GM23248 (cell line): ENCODE data around the gene NAXD. TPM values are rescaled to one million over a fixed set of nuclear protein-coding genes. Genes with fewer than 3 reads are reported as not detected.
A peak's percentile ranks its signal among the peaks of the same experiment; 100 is the strongest.

Source experiments
- DNase-seq: peaks from one replicate; pipeline ENCODE4 v3.0.0-alpha.2; 2015
- H2AFZ ChIP-seq: fragments of 200-600 bp; sonication (generic); 2 replicates; pipeline ENCODE4 v1.6.1; 2016; ENCODE audit warnings: antibody characterized with exemption
- H3F3A ChIP-seq: fragments of 200-600 bp; sonication (generic); 2 replicates; pipeline ENCODE4 v1.6.1; 2016; ENCODE audit warnings: mild to moderate bottlenecking, antibody characterized with exemption, mixed run types; ENCODE audit not compliant: insufficient read depth
- H3K27ac ChIP-seq: fragments of 200-600 bp; sonication (generic); 2 replicates; pipeline ENCODE4 v1.5.1; 2016; ENCODE audit warnings: mild to moderate bottlenecking
- H3K27me3 ChIP-seq: fragments of 200-600 bp; sonication (generic); replicated peaks from 2 replicates; pipeline ENCODE4 v1.6.1; 2016; ENCODE audit warnings: mild to moderate bottlenecking; ENCODE audit not compliant: insufficient read depth
- H3K36me3 ChIP-seq: fragments of 200-600 bp; sonication (generic); 2 replicates; pipeline ENCODE4 v1.6.1; 2016; ENCODE audit warnings: low read depth, mild to moderate bottlenecking
- H3K4me1 ChIP-seq: fragments of 200-600 bp; sonication (generic); 2 replicates; pipeline ENCODE4 v1.6.1; 2016; ENCODE audit warnings: mild to moderate bottlenecking; ENCODE audit not compliant: insufficient read depth
- H3K4me2 ChIP-seq: fragments of 200-600 bp; sonication (generic); one replicate; pipeline ENCODE4 v1.6.1; 2016; ENCODE audit warnings: mild to moderate bottlenecking; ENCODE audit not compliant: unreplicated experiment
- H3K4me3 ChIP-seq: fragments of 200-600 bp; sonication (generic); 2 replicates; pipeline ENCODE4 v1.5.1; 2016; ENCODE audit warnings: mild to moderate bottlenecking
- H3K79me2 ChIP-seq: fragments of 200-600 bp; sonication (generic); 2 replicates; pipeline ENCODE4 v1.6.1; 2016; ENCODE audit warnings: mild to moderate bottlenecking; ENCODE audit not compliant: insufficient read depth
- H3K9ac ChIP-seq: fragments of 200-600 bp; sonication (generic); 2 replicates; pipeline ENCODE4 v1.6.1; 2016; ENCODE audit warnings: mild to moderate bottlenecking
- H3K9me2 ChIP-seq: fragments of 200-600 bp; sonication (generic); 2 replicates; pipeline ENCODE4 v1.6.1; 2016; ENCODE audit warnings: mixed run types, mild to moderate bottlenecking, moderate library complexity; ENCODE audit not compliant: insufficient read depth
- H3K9me3 ChIP-seq: fragments of 200-600 bp; sonication (generic); one replicate; pipeline ENCODE4 v1.6.1; 2017; ENCODE audit warnings: low read depth
- H4K20me1 ChIP-seq: fragments of 200-600 bp; sonication (generic); 2 replicates; pipeline ENCODE4 v1.6.0; 2016; ENCODE audit not compliant: insufficient read depth
- EZH2 ChIP-seq: fragments of 200-600 bp; sonication (generic); IDR thresholded peaks from 2 replicates; pipeline ENCODE4 v1.6.1; 2018; ENCODE audit warnings: antibody characterized with exemption, mild to moderate bottlenecking; ENCODE audit not compliant: insufficient read depth, poor library complexity, severe bottlenecking
- EZH2phosphoT487 ChIP-seq: fragments of 200-600 bp; sonication (generic); IDR thresholded peaks from 2 replicates; pipeline ENCODE4 v1.6.1; 2018; ENCODE audit warnings: antibody characterized with exemption, moderate library complexity, mild to moderate bottlenecking, low read depth; ENCODE audit not compliant: insufficient read depth
- WGBS, 2 experiments: methylation state at CpG; one replicate each; pipeline ENCODE4 v1.1.6; 2015 to 2017; ENCODE audit warnings: low lambda C conversion rate in 2 of 2, low coverage in 1 of 2; ENCODE audit errors: missing lambda C conversion rate in 2 of 2; 5-methylcytosine and 5-hydroxymethylcytosine counted together
- in situ Hi-C: fragments of 300-500 bp; cut with MboI; formaldehyde crosslinking; loops from 2 replicates; pipeline ENCODE4 v1.15.0; 2020
- polyA plus RNA-seq: library from polyadenylated mRNA; unstranded; fragments of >200 nt; fragmentation: Nextera tagmentation; extraction: Ambion mirVana; gene quantifications from 2 replicates; pipeline ENCODE4 v1.2.1, GENCODE V29; 2016
- total RNA-seq: library from RNA; depleted of rRNA; stranded (reverse); fragments of >200 nt; shearing (Covaris generic); gene quantifications from 2 replicates; pipeline ENCODE4 v1.2.3, GENCODE V29; 2014

The NAXD gene
- total and polyA plus RNA-seq, 2 experiments from 2014 or later: 23.5 to 26.9 TPM

DNA sequence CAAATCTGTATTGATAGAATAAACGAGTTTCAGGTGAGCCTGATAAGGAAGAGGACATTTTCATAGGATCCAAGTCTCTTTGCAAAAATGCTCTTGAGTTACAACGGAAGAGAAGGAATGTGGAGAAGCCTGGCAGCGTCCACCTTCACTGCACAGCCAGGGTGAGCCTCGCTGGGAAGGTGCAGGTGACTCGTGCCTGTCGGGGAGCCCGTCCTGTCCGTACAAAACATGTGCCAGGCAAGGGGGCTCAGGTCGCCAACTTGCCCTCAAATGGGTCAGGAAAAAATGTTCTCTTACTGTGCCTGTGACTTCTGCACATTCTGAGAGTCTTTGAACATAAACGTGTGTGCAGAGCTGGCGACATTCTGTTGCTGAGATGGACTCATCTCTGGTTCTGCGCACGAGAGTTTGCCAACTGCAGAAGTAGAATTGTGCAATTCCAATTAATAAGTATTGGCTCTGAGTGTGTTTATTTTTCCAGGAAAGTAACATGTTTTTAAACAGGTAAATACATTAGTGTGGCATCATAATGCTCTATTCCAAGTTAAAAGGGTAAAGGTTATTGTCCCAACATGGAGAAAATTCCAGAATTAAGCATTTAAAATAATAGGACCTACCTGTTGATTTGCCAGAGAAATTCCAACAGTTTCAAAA is 28.6 kb downstream of the NAXD start:
- no peaks in the 10 kb centered on the region for H3K27me3 ChIP-seq
- no peak overlapping the region for H3K4me3 ChIP-seq
- no peak overlapping the region for H3K27ac ChIP-seq
- in situ Hi-C loops: no loop called here
- TF ChIP-seq EZH2 (no peak), EZH2phosphoT487 (no peak)
- DNase-seq: no peak
- no peaks in the 10 kb centered on the region for H3K79me2 ChIP-seq
- WGBS, 2 experiments: 70 to 75% methylated on average over 13 of the region's 13 CpGs
- no peaks in the 10 kb centered on the region for H3K9me3 ChIP-seq
- peaks cover 9% of the 10 kb centered on the region for H3F3A ChIP-seq
- H3K36me3 ChIP-seq: peaks cover 27% of the 10 kb centered on the region; the same call in 1 of the 2 replicates
- H2AFZ ChIP-seq: no peak overlapping the region
- no peaks in the 10 kb centered on the region for H4K20me1 ChIP-seq
- H3K9me2 ChIP-seq: no peaks in the 10 kb centered on the region
- no peak overlapping the region for H3K9ac ChIP-seq
- H3K4me1 ChIP-seq: no peaks in the 10 kb centered on the region
- no peak overlapping the region for H3K4me2 ChIP-seq

DNA sequence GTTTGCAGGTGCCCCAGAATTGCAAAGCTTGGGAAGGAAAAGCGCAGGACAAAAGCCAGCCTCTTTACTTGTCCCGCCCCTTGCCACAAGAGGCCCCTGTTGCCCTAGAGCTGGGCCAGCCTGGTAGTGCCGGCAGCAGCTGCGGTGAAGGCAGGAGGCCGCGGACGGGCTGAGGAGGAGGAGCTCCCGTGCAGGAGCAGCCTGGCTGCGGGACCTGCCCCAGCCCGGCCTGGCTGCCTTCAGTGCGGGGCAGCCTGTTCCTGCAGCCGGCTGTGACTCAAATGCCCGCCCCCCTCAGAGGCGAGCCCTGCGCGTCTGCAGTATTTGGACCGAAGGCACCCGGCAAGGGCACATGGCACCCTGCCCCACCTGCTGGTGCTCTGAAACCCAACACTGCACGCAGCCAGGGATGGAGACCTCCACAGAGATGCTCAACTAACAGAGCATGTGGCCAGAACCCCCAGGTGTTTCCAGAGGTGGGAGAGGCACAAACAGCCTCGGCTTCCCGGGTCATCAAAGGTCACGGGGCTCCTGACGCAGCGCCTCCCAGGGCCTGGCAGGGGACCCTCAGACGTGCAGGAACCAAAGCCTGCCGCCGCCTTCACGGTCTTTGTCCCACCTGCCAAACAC is 29.7 kb downstream of the NAXD start:
- H3K4me3 ChIP-seq: no peak overlapping the region
- H3K4me2 ChIP-seq: no peak overlapping the region
- in situ Hi-C loops: no loop called here
- H4K20me1 ChIP-seq: no peaks in the 10 kb centered on the region
- H3K9me3 ChIP-seq: no peaks in the 10 kb centered on the region
- 39 to 47% methylated on average over 26 to 28 of the region's 28 CpGs for WGBS, 2 experiments
- peak; percentile 73 for DNase-seq
- no peaks in the 10 kb centered on the region for H3K9me2 ChIP-seq
- H3K27me3 ChIP-seq: no peaks in the 10 kb centered on the region
- H3K9ac ChIP-seq: no peak overlapping the region
- peaks cover 2% of the 10 kb centered on the region for H3F3A ChIP-seq
- no peaks in the 10 kb centered on the region for H3K4me1 ChIP-seq
- no peak for TF ChIP-seq EZH2phosphoT487
- no peak for TF ChIP-seq EZH2
- no peaks in the 10 kb centered on the region for H3K79me2 ChIP-seq
- no peak overlapping the region for H3K27ac ChIP-seq
- H2AFZ ChIP-seq: no peak overlapping the region
- peaks cover 16% of the 10 kb centered on the region; the same call in 1 of the 2 replicates for H3K36me3 ChIP-seq

DNA sequence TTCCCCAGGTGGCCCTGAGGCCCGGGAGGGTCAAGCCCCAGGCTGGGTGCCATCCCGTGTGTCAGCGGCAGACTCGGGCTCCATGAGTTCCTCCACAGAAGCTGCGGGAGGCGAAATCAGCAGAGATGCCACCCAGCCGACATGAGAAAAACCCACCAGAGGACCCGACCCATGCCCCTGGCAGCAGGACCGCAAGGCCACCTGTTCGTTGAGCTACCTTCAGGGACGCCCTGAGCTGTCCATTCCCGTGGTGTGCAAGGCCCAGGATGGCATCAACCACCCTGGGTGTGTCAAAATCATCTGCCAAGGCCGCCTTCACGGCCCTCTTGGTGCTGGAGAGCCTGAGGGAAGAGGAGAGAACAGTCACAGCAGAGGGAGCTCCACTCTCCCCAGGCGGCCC is 30.4 kb downstream of the NAXD start:
- Histone ChIP-seq H2AFZ (no peak overlapping the region), H3K9me3 (no peaks in the 10 kb centered on the region), H3K4me3 (no peak overlapping the region), H3K9me2 (no peaks in the 10 kb centered on the region), H3K79me2 (no peaks in the 10 kb centered on the region), H3F3A (no peaks in the 10 kb centered on the region), H3K4me1 (no peaks in the 10 kb centered on the region), H3K27ac (no peak overlapping the region), H3K4me2 (no peak overlapping the region), H3K36me3 (peaks cover 14% of the 10 kb centered on the region; the same call in 1 of the 2 replicates), H3K9ac (no peak overlapping the region), H4K20me1 (no peaks in the 10 kb centered on the region), H3K27me3 (no peaks in the 10 kb centered on the region)
- TF ChIP-seq EZH2 (no peak), EZH2phosphoT487 (no peak)
- in situ Hi-C loops: no loop called here
- WGBS, 2 experiments: 80 to 81% methylated on average over 15 of the region's 15 CpGs
- no peak for DNase-seq

DNA sequence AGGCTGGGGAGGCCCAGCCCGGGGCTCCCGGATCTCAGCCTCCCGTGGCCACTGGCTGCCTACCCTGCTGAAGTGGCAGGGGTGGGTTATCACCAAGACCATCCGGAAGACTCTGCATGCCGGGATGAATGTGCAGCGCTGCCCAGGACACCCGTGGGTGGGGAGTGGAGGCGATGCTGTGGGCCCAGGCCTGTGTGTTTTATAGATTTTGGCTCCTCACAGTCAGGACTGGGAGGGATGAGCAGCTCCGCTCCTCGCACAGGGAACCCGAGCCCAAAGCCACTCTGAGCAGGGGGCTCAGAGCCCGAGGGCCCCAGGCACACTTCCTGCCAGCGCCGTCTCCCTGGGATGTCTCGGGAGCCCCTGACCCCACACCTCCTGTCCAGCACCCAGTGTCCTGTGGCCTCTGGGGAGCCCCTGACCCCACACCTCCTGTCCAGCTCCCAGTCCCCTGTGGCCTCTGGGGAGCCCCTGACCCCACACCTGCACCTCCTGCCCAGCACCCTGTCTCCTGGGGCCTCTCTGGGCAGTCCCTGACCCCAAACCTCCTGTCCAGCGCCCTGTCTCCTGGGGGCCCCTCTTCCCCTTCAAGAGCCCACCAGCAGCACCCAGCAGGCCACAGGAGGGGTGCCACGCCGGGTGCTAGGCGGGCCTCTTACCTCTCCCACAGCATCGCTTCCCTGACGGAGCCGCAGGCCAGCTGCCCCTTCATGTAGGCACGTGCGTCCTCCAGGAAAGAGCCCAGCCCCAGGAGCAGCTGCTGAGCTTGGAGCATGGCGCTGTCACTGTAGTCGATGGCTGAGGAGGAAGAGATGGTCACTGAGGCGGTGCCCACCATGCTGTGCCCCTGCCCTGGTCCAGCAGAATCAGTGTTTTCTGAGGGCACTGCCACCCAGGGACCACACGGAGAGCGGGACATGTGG is 31.4 kb downstream of the NAXD start:
- 84 to 87% methylated on average over 27 to 29 of the region's 29 CpGs for WGBS, 2 experiments
- Histone ChIP-seq H3K27me3 (no peaks in the 10 kb centered on the region), H3F3A (no peaks in the 10 kb centered on the region), H3K9me2 (no peaks in the 10 kb centered on the region), H3K9ac (no peak overlapping the region), H3K9me3 (no peaks in the 10 kb centered on the region), H3K79me2 (no peaks in the 10 kb centered on the region), H2AFZ (no peak overlapping the region), H4K20me1 (no peaks in the 10 kb centered on the region), H3K4me1 (no peaks in the 10 kb centered on the region), H3K27ac (no peak overlapping the region), H3K4me3 (no peak overlapping the region), H3K36me3 (0 out of 2 replicates have a peak, but pooled peaks cover 8% of the 10 kb centered on the region), H3K4me2 (no peak overlapping the region)
- TF ChIP-seq EZH2: no peak
- no peak for TF ChIP-seq EZH2phosphoT487
- DNase-seq: no peak
- in situ Hi-C loops: no loop called here
